ENCODE data around the gene HTR4. TPM values are rescaled to one million over a fixed set of nuclear protein-coding genes. Genes with fewer than 3 reads are reported as not detected.
A peak's percentile ranks its signal among the peaks of the same experiment; 100 is the strongest.

Gene HTR4
- total RNA-seq, 1 experiment from 2014 or later = not detected

DNA sequence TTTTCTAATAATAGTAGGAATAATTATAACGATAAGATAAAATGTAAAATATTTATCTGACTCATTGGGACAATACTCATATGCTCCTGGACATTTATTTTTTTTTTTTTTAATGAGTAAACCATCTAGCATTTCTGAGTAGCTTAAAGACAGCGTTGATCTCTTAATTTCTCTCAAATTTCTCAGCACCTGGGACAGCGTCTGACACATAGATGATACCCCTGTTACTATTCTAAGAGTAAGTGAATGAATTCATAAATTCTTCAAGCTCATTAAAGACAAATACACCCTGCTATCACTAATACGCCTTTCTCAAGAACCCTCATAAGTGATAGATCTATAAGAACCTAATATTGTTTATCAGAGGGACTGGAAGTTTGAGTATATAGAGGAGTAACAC lies 12.0 kb upstream of the HTR4 start:
- no peak for DNase-seq (ENCODE audit: extremely low read depth, low read depth)

DNA sequence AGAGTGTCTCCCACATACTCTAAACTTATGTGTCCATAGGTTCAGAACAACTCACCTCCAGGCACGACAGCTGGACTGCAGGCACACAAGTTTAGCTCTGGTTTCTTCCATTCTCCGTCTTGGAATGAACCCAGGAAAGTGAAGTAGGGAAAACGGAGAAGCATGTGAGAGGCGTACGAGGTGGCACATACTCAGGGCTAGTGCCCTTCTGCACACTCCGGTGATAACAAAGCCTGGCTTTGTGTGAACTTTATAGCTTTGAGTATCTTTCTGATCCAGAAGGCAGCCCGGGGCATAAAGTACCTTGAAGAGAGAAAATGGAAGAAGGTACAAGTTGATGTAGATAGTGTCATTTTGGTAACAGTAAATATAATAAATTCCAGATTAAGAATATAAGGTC lies 11.1 kb upstream of the HTR4 start:
- no peak for DNase-seq (ENCODE audit: extremely low read depth, low read depth)

GRCh38 chr5:148663509-148663908 lies 9.2 kb upstream of the HTR4 start:
- no peak for DNase-seq (ENCODE audit: extremely low read depth, low read depth)

DNA sequence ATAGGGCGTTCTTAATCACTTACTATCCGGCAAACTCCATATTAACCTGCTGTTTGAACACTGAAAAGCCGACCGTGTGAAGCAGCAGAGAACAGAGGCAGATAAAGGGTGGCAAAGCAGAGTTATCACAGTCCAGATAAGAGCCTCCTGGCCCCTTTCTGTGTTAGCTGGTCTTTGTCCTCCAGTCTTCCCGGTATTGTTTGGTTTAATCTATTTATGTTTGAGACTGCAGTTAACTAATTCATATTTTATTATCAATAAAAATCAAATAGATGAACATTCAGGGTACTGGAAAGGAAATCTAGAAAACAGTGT lies 6.0 kb upstream of the HTR4 start:
- no peak for DNase-seq (ENCODE audit: extremely low read depth, low read depth)

DNA sequence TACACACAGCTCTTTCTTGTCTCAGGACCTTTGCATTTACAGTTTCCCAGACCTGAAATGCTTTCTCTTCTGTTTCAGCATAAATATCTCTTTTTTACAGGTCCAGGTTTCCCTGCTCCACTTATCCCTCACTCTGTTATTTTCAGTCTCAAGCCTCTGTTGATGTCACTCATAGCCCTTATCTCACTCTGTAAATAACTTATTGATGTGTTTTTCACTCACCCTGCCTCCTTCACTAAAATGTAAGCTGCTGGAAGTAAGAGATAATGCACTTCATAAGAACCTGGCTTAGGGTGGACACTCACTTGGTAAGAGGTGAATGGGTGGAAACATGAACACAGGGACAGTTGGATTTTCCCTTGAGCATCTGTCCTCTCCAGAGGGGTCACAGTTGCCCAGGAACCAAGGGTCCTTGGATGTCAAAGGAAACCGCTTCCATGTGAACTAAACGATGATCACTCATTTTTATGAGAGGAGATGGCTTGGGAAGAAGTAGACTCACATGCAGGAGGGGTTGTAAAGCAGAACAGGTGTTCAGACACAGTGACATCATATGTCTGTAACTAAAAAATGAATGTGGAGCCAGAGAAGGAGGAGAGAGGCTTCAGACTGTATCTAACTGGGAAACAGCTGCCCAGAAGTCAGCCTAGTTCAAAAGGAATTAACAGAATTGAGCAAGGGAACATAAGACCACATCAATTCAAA lies 5.5 kb upstream of the HTR4 start:
- no peak for DNase-seq (ENCODE audit: extremely low read depth, low read depth)

DNA sequence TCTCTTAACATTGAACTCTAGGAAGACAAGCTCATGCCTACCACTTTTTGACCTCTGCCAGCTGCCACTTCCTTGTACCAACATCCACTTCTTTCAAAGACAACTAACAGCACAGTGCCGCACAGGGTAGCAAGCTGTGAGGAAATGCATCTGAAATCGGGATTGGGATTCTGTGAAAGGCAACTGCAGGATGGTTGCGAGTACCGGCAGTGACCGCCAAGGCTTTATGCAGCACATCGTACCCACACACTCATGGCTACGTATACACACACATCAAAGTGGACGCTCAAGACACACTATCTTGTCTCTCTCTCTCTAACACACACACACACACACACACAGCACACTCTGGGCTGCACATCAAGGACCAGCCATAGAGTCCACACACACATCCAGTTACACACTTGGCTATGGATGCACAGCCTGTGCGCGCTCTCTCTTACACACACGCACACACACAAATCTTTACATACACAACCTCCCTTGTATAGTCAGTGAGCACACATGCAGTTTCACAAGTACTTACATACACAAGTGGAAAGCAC lies 964 bp downstream of the HTR4 start:
- DNase-seq (ENCODE audit: extremely low read depth, low read depth) = no peak

- DNase-seq (ENCODE audit: extremely low read depth, low read depth) = no peak
These were observed 2.8 kb downstream of the HTR4 start for GRCh38 chr5:148651528-148651927.

DNA sequence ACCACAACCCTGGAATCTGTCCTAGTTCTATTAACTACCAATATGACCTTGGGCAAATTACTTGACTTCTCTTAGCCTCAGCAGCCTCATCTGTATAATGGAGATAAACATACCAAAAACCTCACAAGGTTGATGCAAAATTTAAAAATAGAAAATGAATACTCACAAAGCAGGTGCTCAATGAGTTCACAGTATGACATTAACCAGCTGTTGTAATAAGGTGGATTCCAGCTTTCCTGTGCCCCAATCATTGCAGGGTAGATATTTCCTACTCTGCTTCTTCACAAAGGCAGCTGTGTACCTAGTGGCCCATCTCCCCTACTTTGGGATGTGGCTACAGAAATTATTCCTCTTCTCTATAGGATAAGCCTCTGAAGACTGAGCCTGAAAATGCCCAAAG lies 8.8 kb downstream of the HTR4 start:
- DNase-seq (ENCODE audit: extremely low read depth, low read depth) = no peak

DNA sequence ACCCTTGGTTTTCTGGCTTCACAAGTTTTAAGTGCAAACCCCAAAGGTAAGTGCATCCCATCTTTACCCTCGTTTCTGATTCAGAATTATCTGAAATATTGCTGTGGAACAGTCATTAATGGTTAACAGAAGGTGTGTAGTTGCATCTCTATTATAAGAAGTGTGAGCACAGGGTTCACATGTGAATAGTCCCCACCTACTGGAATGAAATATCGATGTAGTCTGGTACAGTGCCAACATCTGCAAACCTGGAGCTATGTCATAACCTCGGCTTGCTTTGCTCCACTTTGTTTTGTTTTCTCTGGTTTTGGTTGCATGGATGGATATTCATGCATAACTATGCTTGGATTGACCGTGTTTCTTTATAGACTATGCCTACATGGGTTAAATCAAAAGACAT lies 12.6 kb downstream of the HTR4 start:
- DNase-seq (ENCODE audit: extremely low read depth, low read depth) = no peak

DNA sequence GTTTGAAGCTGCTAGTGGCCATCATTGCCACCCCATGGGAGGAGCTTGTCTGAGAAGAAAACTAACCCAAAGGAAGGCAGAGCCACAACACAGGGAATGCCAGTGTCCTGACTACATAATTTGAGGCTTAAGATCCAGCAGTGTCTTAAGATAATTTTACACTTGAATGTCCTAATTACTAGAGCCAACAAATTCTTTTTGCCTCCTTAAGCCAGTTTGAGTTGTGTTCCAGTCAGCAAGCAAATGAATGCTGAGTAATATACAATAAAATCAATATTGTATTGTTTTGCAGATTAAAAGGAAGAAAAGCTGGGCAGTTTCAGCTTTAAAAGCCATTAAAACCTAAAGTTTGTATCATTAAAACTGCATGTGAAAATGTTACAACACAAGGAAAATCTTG lies 13.9 kb downstream of the HTR4 start:
- DNase-seq (ENCODE audit: extremely low read depth, low read depth) = no peak

GRCh38 chr5:148639081-148639480 lies 15.2 kb downstream of the HTR4 start:
- no peak for DNase-seq (ENCODE audit: extremely low read depth, low read depth)

DNA sequence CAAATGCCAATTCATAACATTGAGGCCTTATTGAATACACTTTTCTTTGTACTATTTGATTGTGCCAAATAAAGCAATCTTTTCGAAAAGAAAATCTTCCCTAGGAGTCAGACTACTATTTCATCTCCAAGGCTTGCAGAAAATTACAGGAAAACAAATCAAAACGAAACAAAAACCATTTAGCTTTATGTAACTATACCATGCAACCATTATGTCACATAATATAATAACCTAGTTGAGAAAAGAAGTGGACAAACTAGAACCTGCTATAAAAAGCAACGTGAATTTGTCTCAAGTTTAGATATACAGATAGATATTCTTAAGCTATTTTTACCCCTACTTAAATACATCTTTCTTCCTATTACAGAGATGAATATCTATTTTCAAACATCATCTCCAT lies 18.0 kb downstream of the HTR4 start:
- DNase-seq (ENCODE audit: extremely low read depth, low read depth) = no peak

DNA sequence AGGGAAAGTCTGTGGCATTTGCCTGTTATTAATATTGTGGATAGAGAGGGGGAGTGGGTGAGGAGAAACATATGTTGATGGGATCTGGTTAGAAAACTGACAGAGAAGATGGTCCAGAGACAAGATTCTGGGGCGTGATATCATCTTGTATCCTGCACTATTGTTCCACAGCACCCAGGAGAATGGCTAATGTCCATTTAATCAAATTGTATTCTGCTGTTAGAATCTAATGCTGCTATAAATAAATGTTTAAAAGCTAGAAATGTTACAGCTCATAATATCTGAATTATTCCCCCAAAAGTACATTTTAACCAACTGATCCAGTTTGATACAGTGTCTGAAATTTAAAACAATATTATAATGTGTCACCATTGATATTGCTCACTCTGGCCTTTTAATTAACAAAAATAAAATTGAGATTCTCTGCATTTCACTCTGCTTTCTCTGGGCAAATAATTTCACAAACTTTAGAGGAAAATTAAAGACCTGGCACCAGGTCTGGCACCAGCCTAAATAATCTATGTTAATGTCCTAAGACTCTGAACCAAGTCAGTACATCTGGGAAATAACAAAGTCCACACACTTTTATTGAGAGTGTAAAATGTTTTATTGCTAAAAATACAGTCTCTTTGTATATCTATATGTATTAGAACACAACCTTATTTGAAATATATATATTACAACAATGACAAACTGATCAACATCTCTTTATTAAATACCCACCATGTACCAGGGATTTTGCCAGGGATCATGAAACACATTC lies 18.8 kb downstream of the HTR4 start:
- DNase-seq (ENCODE audit: extremely low read depth, low read depth) = no peak

DNA sequence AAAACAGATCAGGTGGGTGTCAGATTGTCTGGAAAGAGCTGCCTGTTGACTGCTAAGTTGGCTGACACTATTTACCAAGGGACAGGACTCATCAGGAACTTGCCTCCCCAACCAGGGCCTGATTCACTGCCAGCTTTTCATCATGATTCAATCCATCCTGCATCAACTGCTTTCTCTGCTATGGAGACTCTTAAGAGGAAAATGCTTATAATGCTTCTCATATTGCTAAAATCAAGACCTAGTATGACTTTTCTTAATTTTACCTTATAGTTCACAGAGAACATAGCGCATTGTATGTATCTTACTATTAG lies 21.3 kb downstream of the HTR4 start:
- no peak for DNase-seq (ENCODE audit: extremely low read depth, low read depth)

DNA sequence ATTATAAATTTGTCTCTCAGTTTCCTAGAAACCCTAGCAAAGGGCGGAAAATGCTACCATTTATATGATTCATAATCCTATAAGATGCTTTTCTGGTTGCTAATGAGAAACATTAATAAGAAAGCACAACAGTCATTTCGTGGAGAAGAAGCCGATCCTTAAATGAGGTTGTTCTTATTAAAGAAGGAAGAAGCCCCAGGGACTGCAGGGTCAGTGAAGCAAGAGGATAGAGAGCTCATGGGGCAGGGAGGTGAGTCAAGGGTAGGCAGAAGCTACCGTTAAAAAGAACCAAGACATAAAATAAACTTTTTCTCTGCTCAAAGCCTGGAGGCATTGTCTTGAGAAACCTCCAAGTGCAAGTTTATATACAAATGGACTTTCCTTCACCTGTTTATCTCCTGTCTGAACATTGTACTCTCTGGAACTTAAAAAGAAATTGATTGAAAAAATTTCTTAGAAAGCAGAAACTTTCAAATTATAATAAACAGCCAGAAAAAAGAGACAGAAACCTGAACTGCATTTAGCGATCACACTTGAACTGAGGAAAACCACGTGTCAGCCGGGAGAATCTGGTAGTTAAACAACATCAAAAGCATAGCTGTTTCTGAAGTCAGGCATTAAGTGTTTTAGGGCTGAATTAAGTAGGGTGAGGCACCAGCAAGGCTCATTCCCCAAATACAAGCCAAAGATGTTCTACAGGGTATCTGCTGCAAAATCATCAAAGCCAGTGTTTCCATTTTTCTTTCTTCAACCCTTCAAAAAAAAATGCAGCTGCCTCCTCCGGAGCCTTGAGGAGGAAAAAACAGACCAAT lies 21.9 kb downstream of the HTR4 start:
- no peak for DNase-seq (ENCODE audit: extremely low read depth, low read depth)

GRCh38 chr5:148626986-148627385 lies 27.3 kb downstream of the HTR4 start:
- DNase-seq (ENCODE audit: extremely low read depth, low read depth) = no peak

- DNase-seq (ENCODE audit: extremely low read depth, low read depth) = no peak
These were observed 28.2 kb downstream of the HTR4 start for GRCh38 chr5:148626081-148626613.

DNA sequence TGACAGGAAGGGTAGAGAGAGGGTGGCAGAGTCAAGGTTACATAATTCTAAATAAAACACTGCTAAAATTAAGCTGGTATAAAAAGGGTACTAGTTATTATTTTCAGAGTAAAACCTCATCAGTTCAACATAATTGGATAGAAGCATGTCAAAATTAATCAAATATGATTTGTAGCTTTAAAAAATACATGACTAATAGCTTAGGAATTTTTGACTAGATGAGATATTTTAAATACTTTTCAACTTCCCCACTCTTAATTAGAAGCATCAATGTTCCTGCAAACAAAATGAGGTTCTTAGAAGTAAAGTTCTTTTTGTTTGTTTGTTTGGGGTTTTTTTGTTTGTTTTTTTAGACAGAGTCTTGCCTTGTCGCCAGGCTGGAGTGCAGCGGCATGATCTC lies 29.1 kb downstream of the HTR4 start:
- DNase-seq (ENCODE audit: extremely low read depth, low read depth) = no peak

DNA sequence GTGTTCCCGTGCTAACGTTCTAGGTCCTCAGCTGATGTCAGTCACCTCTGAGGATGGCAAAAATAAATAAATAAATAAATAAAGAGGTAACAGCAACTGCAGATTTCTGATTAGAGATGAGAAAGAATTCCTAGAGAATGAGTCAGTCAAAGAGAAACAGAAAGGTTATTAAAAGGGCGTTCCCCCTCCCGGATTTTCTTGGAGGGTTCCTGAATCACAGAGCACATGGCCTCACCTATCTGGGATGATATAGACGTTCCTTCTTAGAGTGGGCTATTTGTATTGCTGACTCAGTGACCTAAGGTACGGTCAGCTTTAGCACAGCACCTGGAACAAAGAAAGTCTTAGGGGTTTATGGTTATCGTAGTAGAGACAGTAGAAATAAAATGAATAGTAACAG lies 30.6 kb downstream of the HTR4 start:
- peak; percentile 20 for DNase-seq (ENCODE audit: extremely low read depth, low read depth)

DNA sequence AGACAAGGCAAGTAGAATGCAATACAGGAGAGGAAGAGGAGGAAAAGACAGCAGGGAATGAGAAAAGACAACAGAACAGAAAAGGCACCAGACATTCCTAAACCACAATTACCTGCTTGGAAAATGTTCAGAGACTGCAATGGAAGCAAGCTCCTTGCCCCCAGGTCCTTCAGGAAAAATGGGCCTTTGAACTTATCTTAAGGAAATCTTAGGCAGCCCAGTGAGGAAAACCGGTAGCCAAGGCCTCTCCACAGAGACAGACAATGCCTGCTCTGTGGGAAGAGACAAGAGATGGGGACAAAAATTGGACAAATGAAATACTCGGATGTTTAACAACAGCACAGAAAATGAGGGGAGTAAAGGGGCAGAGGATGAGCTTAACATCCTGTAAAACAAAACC lies 31.2 kb downstream of the HTR4 start:
- DNase-seq (ENCODE audit: extremely low read depth, low read depth) = no peak

DNA sequence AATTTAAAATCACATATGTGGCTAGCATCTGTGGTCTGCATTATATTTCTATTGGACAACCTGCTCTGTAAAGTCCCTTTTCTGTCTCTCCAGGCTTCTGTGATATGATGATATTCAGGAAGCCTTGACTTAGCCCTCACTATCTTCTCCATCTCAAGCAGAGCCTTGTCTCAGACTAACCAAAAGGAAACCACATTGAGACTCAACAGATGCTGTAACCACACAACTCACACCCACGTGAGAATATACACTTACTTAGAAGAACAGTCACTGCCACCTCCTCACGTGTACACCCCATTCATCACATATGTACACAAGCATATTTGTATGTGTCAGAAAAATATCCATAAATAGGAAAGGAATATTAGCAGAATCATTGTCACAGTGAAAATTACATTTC lies 33.6 kb downstream of the HTR4 start:
- no peak for DNase-seq (ENCODE audit: extremely low read depth, low read depth)
